ENCODE data around the gene TMEM245.

DNA sequence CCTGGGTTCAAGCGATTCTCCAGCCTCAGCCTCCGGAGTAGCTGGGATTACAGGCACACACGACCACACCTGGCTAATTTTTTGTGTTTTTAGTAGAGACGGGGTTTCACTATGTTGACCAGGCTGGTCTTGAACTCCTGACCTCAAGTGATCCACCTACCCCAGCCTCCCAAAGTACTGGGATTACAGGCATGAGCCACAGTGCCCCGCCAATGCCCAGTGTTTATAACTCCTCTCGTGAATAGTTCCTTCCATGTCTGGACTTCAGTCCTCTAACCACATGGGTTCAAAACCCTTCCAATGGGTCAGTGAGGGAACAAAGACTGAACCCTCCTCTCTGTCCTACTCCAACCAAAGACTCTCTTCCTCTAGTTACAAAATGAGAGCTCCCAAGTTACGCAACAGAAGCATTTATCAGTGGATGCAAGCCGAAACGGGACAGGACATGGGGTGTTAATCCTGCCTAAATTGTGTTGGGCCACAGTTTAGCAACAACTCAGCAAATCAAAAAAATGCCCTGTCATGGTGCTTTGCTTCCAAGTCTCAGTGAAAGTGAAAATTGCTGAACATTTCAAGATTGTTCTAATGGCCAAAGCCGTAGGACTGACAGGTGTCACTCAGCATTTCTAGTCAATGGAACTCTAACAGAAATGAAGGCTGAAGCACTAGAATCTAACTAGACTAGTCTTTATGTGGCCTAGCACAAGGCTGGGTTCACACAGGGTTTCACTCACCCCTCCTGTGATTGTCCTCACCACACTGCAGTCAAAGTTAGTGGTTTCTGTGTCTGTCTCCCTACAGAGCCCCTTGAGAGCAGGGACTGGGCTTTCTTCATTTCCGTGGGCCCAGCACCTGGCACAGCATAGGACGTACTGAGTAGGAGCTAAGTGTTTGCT, 3.2 kb upstream of the TMEM245 start:
- TF ChIP-seq CTCF (IDR thresholded peaks at IDR 0.05) (no peak), POLR2A (IDR thresholded peaks at IDR 0.05) (no peak)
